Tibial artery (tissue), 4 donors: ENCODE results near the gene HLA-DMB.

ENCODE experiments used
- DNase-seq, 2 donors: peaks; one replicate each; pipeline ENCODE4 v3.0.0-alpha.2; 2019
- H3K27ac ChIP-seq, 2 donors: fragments of 200-600 bp; sonication (generic) in 1 of 2; 1 replicate in 1 of 2; 2 replicates in 1 of 2; pipeline ENCODE4 v1.5.1; 2018 to 2019; ENCODE audit warnings: mild to moderate bottlenecking in 1 of 2
- H3K27me3 ChIP-seq, 2 donors: fragments of 200-600 bp; sonication (generic) in 1 of 2; one replicate each; pipeline versions ENCODE4 v1.5.1 to v1.6.0; 2016 to 2019
- H3K36me3 ChIP-seq, 3 donors: fragments of 200-600 bp; sonication (generic) in 2 of 3; one replicate each; pipeline ENCODE4 v1.5.1; 2016 to 2019; ENCODE audit warnings: mild to moderate bottlenecking in 2 of 3
- H3K4me1 ChIP-seq, 4 donors: fragments of 200-600 bp; sonication (generic) in 2 of 4; 1 replicate in 3 of 4; 2 replicates in 1 of 4; pipeline ENCODE4 v1.5.1; 2016 to 2019
- H3K4me3 ChIP-seq, 2 donors: fragments of 200-600 bp; sonication (generic) in 1 of 2; 1 replicate in 1 of 2; 2 replicates in 1 of 2; pipeline ENCODE4 v1.5.1; 2018 to 2019; ENCODE audit warnings: mild to moderate bottlenecking in 2 of 2
- H3K9me3 ChIP-seq, 3 donors: fragments of 200-600 bp; sonication (generic) in 1 of 3; one replicate each; pipeline ENCODE4 v1.5.1; 2016 to 2019
- CTCF ChIP-seq, 2 experiments: fragments of 200-600 bp in 1 of 2; fragments of 450-650 bp in 1 of 2; IDR thresholded peaks; one replicate each; pipeline ENCODE4 v1.5.1; 2017 to 2019; ENCODE audit warnings: antibody characterized with exemption in 2 of 2, mild to moderate bottlenecking in 1 of 2, moderate library complexity in 1 of 2
- intact Hi-C: fragments of 100-400 bp; cut with DNase I; formaldehyde crosslinking; loops from one replicate; pipeline ENCODE4 v1.15.0; 2023; ENCODE audit warnings: low total_unique reads

Gene HLA-DMB

GRCh38 chr6:32908897-32909296, 31.9 kb downstream of the HLA-DMB start:
- H3K4me3 ChIP-seq, result no peak overlapping the region
- intact Hi-C loops, result no loop called here

GRCh38 chr6:32906539-32906938, 34.3 kb downstream of the HLA-DMB start:
- no peaks in the 10 kb centered on the region for H3K4me1 ChIP-seq
- no peak overlapping the region for H3K27ac ChIP-seq
- peaks cover 0 to 2% (median 0%) of the 10 kb centered on the region in 3 donors for H3K36me3 ChIP-seq
- DNase-seq, result no peak
- no peak overlapping the region for H3K4me3 ChIP-seq
- TF ChIP-seq CTCF (IDR thresholded peaks at IDR 0.05), result no peak
- intact Hi-C loops, result no loop called here
- H3K9me3 ChIP-seq, result no peaks in the 10 kb centered on the region
- peaks cover 0 to 24% of the 10 kb centered on the region in 2 donors for H3K27me3 ChIP-seq

More at GRCh38 chr6:32908897-32909296, 31.9 kb downstream of the HLA-DMB start:
- H3K4me1 ChIP-seq, result no peaks in the 10 kb centered on the region
- H3K9me3 ChIP-seq, result no peaks in the 10 kb centered on the region
- no peak overlapping the region for H3K27ac ChIP-seq
- no peak for TF ChIP-seq CTCF (IDR thresholded peaks at IDR 0.05)
- no peak for DNase-seq
- peaks cover 0 to 34% of the 10 kb centered on the region in 2 donors for H3K27me3 ChIP-seq
- H3K36me3 ChIP-seq, result no peaks in the 10 kb centered on the region

- H3K9me3 ChIP-seq, result no peaks in the 10 kb centered on the region
- DNase-seq, result no peak
- H3K27ac ChIP-seq, result no peak overlapping the region
- peaks cover 0 to 24% of the 10 kb centered on the region in 2 donors for H3K27me3 ChIP-seq
- no peaks in the 10 kb centered on the region for H3K4me1 ChIP-seq
- H3K36me3 ChIP-seq, result peaks cover 0 to 9% (median 0%) of the 10 kb centered on the region in 3 donors
- H3K4me3 ChIP-seq, result no peak overlapping the region
- TF ChIP-seq CTCF (IDR thresholded peaks at IDR 0.05), result no peak
- intact Hi-C loops, result no loop called here
Measured at GRCh38 chr6:32905078-32905477, 35.8 kb downstream of the HLA-DMB start.

- TF ChIP-seq CTCF (IDR thresholded peaks at IDR 0.05), result no peak
- Histone ChIP-seq H3K9me3 (no peaks in the 10 kb centered on the region), H3K27me3 (peaks cover 0 to 22% of the 10 kb centered on the region in 2 donors), H3K36me3 (peaks cover 0 to 9% (median 0%) of the 10 kb centered on the region in 3 donors), H3K27ac (no peak overlapping the region), H3K4me3 (no peak overlapping the region), H3K4me1 (no peaks in the 10 kb centered on the region)
- intact Hi-C loops, result no loop called here
- DNase-seq, result no peak
Measured at GRCh38 chr6:32903952-32904351, 36.9 kb downstream of the HLA-DMB start.

- Histone ChIP-seq H3K4me1 (peaks cover 0 to 17% (median 8%) of the 10 kb centered on the region in 4 donors), H3K27me3 (no peaks in the 10 kb centered on the region), H3K27ac (peak overlapping the region; percentile 78 to 82), H3K4me3 (peak overlapping the region; percentile 61 to 68), H3K36me3 (no peaks in the 10 kb centered on the region), H3K9me3 (no peaks in the 10 kb centered on the region)
- no peak for DNase-seq
- intact Hi-C loops, result loop anchor here (5.0 kb wide), 1 partner anchor 307 kb away; the partner anchor contains the start of genes HSD17B8, RXRB and SLC39A7
- no peak for TF ChIP-seq CTCF (IDR thresholded peaks at IDR 0.05)
Measured at GRCh38 chr6:32895006-32895345, 45.9 kb downstream of the HLA-DMB start.
